Activated CD4-positive, alpha-beta T cell treated with anti-CD3 and anti-CD28 coated beads for 4 hours (primary cell): ENCODE measurements around the gene KLHL3.
"Not testable (repeated sequence)": the region's sequence is repeated elsewhere in the genome, so short reads cannot be mapped to it uniquely, and the experiment has no call there.

ENCODE experiments used
- DNase-seq, 2 donors: peaks; one replicate each; pipeline ENCODE4 v3.0.0-alpha.2; 2020

Gene KLHL3, protein sequence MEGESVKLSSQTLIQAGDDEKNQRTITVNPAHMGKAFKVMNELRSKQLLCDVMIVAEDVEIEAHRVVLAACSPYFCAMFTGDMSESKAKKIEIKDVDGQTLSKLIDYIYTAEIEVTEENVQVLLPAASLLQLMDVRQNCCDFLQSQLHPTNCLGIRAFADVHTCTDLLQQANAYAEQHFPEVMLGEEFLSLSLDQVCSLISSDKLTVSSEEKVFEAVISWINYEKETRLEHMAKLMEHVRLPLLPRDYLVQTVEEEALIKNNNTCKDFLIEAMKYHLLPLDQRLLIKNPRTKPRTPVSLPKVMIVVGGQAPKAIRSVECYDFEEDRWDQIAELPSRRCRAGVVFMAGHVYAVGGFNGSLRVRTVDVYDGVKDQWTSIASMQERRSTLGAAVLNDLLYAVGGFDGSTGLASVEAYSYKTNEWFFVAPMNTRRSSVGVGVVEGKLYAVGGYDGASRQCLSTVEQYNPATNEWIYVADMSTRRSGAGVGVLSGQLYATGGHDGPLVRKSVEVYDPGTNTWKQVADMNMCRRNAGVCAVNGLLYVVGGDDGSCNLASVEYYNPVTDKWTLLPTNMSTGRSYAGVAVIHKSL

DNA sequence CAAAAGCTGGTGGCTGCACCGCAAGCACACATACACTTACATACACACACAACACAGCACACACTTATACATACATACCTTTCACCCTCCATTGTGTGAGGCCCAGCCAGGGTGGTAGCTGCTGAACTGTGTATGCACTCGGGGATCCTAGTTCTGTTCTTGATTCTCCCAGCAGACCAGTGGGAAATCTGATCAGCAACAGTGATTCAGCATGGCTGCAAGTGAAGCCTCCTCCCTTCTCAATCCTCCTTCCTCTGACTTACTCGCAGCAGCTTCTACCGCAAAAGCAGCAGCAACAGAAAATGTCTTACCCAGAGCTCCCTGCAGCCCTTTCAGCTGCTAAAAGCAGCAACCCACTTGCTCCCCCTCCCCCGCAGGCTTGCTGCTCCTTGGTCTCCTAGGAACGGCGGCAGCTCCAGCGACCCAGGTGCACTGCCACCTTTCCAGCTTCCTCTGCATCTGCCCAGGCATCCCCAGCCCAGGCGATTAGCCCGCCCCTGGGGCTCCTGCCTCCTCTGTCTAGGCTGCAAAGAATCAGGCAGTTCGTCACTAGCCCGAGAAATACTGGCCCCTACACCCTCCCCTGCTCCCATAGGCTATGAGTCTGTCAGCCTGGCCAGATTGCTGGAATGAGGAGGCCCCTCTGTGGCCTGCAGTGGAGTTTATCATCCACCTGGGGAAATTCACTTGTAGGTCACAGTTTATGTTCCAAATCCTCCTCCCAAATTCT lies at the start of gene KLHL3:
KLHL3 (minus strand) TSS at position 535 of the 730 bp plus-strand sequence; CDS start at position 92, 443 bp downstream.
- peak; percentile 21 to 22 for DNase-seq

DNA sequence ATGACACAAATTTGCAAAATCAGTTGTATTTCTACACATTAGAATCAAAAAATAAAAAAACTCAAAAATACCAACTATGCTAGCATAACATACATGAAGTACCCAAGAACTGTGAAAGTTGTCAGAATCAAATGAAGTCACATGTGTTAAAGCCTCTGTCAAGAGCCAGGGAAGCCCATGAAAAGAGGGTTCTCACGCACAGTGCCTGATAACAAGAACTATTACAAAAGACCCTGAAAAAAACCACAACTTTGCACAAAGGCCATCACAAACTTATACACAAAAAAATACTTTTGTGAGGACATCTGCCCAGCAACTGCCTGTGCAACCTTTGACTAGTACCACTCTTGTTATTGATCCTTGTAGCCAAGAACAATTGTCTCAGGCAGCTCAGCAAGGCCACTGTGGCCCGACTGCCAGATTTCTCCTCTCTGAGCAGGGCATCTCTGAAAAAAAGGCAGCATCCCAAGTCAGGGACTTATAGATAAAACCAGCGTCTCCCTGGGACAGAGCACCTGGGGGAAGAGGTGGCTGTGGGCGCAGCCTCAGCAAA lies 47.2 kb upstream of the KLHL3 start:
- no peak for DNase-seq

DNA sequence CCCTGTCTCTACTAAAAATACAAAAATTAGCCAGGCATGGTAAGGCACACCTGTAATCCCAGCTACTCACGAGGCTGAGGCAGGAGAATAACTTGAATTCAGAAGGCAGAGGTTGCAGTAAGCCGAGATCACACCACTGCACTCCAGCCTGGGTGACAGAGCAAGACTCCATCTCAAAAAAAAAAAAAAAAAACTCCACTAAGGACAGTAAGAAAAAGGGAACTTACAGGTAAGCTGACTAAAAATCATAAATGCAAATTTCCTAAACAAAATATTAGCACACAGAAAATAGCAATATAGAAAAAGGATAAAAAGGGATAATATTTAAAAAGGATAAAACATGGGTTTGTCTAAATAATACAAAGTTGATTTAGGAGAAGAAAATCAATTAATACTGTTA lies 46.2 kb upstream of the KLHL3 start:
- no peak for DNase-seq

DNA sequence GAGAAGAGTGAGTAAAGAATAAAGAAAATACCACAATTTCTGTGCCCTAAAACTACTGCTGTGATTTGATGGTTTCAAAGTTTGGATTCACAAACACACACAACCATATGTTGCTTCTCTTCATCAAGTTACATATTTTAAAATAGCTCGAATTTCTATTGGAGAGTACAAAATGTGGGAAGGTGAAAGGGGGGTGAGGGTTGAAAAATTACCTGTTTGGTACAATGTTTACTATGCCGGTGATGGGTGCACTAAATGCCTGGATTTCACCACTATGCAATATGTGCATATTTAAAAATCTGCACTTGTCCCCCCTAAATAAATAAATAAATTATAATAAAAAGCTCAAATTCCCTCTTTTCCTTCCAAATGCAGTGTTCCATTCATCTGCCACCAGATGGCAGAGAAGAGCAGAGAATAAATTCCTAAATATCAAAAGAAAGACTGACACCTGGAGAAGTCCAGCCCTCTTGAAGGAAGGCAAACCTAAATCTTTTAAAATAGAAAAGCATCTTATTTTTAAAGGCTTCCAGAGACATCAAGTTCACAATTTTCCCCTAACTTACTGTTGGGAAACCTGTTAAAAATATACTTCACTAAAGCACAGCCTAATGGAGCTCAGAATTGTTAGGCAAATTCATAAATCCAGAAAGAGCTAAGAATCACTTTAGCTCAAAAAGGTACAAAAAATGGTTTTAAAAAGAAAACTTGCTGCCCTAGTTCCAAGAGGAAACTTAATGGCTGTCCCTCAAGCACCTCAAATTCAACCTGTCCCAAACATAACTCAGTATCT lies 43.1 kb upstream of the KLHL3 start:
- peak in 1 of 2 donors; percentile 4 for DNase-seq

DNA sequence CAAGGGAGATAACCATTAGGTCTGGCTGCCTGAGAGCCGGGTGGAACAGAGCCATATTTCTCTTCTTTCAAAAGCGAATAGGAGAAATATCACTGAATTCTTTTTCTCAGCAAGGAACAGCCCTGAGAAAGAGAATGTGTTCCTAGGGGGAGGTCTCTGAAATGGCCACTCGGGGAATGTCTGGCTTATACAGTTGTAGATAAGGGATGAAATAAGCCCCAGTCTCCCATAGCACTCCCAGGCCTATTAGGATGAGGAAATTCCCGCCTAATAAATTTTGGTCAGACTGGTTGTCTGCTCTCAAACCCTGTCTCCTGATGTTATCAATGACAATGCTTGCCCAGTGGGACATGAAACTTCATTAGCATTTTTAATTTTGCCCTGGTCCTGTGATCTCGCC lies 32.0 kb upstream of the KLHL3 start:
- not testable (repeated sequence) for DNase-seq

DNA sequence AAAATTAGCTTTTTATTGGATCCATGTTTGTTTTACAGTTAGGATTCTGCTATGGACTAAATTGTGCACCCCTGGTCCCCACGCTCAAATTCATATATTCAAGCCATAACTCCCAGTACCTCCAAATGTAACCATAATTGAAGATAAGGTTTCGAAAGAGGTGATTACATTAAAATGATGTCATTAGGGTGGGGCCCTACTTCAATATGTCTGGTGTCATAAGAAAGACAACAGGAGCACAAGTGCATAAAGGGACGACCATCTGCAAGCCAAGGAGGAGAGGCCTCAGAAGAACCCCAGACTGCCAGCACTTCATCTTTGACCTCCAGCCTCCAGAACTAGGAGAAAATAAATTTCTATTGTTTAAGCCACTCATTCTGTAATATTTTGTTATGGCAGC lies 25.7 kb upstream of the KLHL3 start:
- no peak for DNase-seq

DNA sequence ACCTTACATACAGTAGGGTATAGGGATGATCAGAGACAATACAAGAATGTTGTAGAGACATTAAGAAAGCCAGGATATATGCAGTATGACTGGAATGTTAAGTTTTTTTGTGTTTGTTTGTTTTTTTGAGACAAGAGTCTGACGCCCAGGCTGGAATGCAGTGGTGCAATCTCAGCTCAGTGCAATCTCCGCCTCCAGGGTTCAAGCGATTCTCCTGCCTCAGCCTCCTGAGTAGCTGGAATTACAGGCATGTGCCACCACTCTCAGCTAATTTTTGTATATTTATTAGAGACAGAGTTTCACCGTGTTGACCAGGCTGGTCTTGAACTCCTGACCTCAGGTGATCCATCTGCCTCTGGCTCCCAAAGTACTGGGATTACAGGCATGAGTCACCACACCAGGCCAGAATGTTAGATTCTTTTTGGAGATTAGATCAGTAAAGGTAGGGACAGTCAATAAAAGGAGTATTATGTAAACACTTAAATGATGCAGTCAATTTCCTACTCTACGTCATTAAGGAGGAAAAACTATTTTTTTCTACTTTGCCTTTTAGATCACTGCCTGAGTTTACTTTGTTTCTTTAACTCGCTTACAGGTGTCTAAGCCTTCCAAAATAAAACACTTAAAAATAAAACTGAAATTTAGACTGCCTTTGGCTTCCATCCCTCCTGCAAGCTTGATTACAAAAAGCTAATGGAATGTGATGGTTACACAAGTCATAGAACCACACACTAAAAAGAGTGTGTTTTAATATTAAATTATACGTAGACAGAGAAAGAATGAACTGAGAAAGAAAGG lies 25.0 kb upstream of the KLHL3 start:
- DNase-seq = no peak

DNA sequence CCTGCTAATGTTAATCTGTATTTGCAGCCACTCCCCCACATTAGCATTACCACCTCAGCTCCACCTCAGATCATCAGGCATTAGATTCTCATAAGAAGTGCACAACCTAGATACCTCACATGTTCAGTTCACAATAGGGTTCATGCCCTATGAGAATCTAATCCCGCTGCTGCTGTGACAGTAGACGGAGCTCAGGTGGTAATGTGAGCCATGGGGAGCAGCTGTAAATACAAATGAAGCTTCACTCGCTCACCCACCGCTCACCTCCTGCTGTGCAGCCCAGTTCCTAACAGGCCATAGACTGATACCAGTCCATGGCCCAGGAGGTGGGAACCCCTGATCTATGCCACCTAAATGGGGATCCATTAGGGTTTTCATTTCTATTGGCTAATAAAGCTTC lies 24.4 kb upstream of the KLHL3 start:
- DNase-seq = no peak

DNA sequence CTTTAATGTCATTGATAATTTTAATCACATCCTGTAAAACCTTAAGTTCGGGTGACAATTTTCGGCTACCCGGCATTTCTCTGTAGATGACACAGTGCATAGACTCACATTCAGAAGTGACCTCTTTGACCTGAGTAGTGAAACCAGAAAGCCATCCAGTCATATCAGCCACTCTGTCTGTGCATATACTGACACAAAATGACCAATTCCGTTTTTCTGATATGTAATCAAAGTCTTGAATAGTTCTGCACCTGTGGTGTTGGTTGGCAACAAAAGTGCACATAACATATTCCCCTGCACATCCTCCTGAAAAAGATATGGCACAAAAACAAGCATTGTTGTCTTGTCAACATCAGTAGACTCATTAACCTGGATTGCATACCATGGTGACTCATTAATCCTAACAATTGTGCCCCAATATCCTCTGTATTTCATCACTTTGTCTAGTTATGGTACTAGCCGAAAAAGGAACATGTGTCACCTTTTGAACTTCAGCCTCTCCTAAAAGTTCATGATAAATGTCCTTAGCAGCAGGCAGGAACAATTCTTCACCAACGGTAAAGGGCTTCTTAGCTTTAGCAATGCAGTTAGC lies 22.9 kb upstream of the KLHL3 start:
- DNase-seq = no peak

DNA sequence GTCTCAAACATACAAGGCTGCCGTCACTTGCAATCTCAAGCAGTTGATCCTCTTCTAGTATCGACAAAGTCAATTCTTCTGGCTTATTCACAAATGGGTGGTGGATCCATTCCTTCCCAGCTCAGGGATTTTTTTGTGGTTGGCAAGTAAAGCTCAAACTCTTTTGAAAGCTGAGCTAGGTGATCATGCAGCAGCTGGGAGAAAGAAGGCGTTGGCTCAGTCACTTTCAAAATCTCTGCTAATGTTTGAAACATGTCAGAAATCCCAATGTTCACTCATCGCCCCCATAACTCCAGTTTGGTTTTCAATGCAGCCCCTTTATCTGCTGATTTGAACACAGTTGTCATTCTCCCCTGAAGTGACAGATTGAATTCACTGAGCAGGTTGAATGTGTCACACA lies 22.2 kb upstream of the KLHL3 start:
- DNase-seq = no peak

DNA sequence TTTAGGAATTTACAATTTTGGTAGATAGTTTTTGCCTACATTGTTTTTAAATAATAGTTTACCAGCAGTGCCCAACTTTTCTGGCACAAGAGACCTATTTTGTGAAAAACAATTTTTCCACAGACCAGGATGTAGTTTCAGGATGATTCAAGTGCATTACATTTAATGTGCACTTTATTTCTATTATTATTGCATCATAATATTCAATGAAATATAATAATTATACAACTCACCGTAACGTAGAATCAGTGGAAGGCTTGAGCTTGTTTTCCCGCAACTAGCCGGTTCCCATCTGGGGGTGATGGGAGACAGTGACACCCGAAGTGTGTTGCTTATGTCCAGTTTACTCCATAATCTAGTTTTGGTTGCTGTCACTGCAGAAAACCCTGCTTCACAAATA lies 21.7 kb upstream of the KLHL3 start:
- no peak for DNase-seq

DNA sequence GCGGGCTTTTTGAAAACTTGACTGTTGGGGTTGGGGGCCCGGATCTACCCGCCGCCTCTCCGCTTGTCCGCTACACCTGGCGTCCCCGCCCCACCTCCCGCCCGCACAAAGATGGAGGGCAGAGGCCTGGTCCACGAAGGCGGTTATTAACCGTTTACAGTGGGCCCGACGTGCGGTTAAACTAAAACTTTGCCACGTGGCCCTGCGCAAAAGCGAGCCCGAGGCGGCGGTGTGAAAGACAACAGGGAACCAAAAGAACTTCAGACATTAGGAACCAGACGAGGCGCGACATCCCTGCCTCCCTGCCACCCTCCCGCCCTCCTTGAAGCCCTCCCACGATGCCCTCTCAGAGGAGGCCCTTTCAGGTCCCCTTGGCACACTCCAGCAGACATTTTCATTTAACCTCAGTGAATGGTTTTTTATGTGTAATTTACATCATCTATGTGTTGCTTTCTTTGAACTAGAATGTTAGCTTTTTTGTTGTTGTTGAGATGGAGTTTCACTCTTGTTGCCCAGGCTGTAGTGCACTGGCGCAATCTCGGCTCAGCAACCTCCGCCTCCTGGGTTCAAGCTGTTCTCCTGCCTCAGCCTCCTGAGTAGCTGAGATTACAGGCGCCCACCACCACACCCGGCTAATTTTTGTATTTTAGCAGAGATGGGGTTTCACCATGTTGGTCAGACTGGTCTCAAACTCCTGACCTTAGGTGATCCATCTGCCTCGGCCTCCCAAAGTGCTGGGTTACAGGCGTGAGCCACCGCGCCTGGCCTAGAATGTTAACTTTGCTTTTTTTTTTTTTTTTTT lies 19.3 kb upstream of the KLHL3 start:
- DNase-seq = no peak

DNA sequence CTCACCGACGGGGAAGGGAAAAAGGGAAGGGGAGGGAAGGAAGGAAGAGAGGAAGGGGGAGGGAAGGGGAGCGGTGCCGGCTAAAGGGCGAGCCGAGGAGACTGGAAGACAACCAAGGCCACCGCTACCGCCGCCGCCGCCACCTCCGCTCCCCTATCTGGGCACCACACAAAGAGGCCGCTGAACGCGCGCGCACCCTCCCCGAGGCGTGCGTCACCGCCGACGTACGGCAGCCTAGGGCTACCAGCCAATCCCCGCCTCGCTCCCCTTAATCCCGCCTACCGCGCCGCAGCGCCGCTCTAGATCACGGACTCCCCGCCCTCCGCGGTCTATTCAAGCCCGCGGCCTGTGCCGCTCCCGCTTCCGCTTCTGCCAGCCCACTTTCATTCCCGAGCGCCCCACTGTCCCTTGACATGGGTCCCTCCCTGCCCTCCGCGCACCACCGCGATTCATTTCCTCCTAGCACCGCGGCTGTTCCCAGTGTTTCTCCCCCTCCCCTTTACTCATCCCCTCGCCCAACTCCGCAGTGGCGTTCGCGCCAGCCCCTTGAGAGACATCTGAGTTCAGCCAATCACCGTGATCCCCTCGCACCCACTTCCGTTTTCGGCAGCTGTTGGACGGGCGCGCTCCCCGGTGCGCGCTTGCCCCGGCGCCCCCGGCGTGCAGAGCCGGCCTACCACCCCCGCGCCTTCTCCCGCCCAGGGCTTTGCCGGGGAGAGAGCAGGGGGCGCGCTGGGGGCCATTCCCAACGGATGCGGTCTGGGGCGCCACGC lies 18.5 kb upstream of the KLHL3 start, which contains the start of gene HNRNPA0:
HNRNPA0 (minus strand) TSS at position 176 of the 773 bp plus-strand sequence. CDS start 297 bp downstream, outside the sequence.
- DNase-seq = peak; percentile 95

DNA sequence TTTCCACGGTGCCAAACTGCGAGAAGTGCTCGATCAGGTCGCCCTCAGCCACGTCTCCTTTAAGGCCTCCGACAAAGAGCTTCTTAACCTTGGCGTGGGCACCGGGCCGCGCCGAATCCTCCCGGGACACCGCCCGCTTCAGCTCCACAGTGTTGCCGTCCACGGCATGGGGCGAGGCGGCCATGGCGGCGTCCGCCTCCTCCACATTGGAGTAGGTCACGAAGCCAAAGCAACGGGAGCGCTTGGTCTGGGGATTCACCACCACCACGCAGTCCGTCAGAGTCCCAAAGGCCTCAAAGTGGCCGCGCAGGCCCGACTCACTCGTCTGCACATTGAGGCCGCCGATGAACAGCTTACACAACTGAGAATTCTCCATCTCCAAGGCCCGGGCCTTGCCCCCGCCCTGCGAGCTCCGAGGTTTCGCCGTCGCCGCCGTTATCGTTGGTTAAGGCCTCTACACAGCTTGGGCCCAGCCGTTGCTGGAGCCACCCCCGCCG lies 17.9 kb upstream of the KLHL3 start:
- DNase-seq = no peak

DNA sequence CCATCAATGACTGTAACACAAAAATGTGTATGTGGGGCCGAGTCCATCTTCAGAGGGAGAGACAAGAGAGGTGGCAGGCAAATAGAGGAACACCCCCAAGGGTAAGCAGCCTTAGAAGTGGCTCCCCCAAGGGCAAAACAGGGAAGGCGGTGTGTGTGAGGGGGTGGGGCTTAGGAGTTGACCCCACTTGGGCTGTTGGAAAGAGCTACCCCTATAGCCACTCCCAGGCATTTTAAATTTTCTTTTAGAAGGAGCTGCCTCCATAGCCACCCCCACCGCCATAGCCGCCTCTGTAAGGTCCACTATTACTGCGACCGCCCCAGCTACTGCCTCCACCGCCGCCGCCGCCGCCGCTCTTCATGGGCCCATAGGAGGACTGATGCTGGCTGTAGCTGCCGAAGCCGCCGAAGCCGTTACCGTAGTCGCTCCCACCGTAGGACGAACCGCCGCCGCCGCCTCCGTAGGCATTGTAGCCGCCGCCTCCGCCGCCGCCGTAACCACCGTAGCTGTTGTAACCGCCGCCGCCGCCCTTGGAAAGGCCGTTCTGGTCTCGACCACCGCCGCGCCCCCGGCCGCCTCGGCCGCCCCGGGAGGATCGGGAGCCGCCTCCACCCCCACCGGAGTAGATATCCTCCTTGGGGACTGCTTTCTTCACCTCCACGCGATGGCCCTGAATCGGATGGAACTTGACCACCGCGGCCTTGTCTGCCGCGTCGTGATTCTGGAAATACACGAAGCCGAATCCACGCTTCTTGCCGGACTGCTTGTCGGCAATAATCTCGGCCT lies 17.2 kb upstream of the KLHL3 start:
- peak; percentile 32 to 45 for DNase-seq

DNA sequence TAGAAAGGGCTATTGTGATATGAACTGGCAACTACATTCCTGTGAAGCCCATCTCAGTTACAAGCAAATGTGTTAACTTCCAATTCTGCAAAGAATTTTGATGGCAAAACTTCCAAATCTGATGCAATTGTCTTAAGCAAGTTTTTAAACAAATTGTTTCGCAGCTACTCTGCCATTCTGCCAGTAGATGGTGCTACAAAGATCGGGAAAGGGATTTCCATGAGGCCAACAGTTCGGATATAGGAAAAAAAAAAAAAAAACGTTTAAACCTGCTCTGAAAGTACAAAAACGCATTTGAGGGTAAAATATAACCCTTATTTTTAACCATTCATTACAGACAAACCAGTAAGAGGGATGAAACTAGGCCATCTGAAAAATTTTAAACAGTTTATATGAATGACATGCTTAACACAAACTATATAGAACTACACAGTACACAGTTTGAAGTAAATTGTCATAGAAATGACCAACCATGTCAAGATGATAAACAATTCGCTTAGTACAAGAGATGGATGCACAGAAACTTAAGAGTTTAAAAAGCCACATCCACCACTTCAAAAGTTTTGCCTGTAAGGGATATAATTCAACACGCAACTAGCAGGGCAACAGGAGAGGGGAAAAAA lies 16.1 kb upstream of the KLHL3 start:
- DNase-seq = no peak

DNA sequence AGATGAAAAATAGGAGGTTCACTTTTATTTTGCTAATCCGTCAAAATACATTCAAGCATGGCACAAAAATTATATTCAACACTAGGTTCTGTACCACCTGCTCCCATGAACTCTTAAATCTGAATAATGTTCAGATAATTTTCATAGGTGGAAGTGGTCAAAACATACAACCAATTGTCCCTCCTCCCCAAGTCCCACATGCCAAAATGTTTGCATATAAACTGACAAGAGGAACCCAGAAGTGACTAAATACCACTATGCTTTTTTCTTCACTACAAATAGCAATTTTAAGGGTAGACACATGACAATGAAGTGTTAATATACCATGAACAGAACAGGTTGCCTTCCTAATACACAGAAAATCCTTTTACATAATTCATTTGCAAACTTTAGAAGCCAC lies 14.5 kb upstream of the KLHL3 start:
- no peak for DNase-seq

DNA sequence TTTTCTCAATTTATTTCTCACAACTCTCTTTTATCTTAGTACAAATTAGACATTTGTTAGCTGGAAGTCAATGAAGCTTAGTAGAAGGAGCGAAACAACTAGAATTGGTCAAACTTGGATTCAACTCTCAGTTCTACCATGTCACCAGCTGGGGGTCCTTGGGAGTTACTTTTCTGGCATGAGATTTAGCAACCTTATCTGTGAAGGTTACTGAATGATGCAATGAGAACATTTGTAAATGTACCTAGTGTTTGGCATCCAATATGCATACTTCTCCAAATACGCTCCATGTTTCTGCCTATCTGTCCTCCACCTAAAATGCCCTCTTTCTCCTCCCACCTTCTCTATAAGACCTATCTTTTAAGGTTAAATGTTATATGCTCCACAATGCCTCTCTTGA lies 12.0 kb upstream of the KLHL3 start:
- DNase-seq = no peak
